Lower leg skin (tissue), 3 donors: ENCODE data around the gene PRPS1.

Experiments used
- POLR2A ChIP-seq, 2 donors: fragments of 450-650 bp; IDR thresholded peaks; one replicate each; pipeline ENCODE4 v1.6.1; 2016 to 2017; ENCODE audit warnings: antibody characterized with exemption in 2 of 2, mild to moderate bottlenecking in 1 of 2, moderate library complexity in 1 of 2
- TF ChIP-seq, protein P1 (sequence below), 3 donors: fragments of 450-650 bp; IDR thresholded peaks; one replicate each; pipeline ENCODE4 v1.5.1; 2016; ENCODE audit warnings: antibody characterized with exemption in 3 of 3, mild to moderate bottlenecking in 3 of 3, moderate library complexity in 2 of 3

GRCh38 chrX:107632346-107632745 lies 4.0 kb downstream of the PRPS1 start:
- TF ChIP-seq, protein P1, sequence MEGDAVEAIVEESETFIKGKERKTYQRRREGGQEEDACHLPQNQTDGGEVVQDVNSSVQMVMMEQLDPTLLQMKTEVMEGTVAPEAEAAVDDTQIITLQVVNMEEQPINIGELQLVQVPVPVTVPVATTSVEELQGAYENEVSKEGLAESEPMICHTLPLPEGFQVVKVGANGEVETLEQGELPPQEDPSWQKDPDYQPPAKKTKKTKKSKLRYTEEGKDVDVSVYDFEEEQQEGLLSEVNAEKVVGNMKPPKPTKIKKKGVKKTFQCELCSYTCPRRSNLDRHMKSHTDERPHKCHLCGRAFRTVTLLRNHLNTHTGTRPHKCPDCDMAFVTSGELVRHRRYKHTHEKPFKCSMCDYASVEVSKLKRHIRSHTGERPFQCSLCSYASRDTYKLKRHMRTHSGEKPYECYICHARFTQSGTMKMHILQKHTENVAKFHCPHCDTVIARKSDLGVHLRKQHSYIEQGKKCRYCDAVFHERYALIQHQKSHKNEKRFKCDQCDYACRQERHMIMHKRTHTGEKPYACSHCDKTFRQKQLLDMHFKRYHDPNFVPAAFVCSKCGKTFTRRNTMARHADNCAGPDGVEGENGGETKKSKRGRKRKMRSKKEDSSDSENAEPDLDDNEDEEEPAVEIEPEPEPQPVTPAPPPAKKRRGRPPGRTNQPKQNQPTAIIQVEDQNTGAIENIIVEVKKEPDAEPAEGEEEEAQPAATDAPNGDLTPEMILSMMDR (IDR thresholded peaks at IDR 0.05) = no peak
- no peak for TF ChIP-seq POLR2A (IDR thresholded peaks at IDR 0.05)
